ENCODE measurements around the gene PHTF2. TPM values are rescaled to one million over a fixed set of nuclear protein-coding genes. Genes with fewer than 3 reads are reported as not detected.

The PHTF2 gene
- 10 to 100 TPM; 33.3 to 33.6 TPM for total RNA-seq

GRCh38 chr7:77798394-77799077, at the start of gene PHTF2, which contains the start of gene TMEM60:
Gene PHTF2 (plus strand): TSS chr7:77798773.
Gene TMEM60 (minus strand): TSS chr7:77798434. CDS start chr7:77794373, 4,061 bp downstream.
- Mint-ChIP-seq H3K9me3 (no peaks in the 10 kb centered on the region), H3K4me1 (peaks cover 46% of the 10 kb centered on the region), H3K27me3 (no peaks in the 10 kb centered on the region), H3K4me3 (peak within 1 kb of the TSS; percentile 94), H3K36me3 (peaks cover 25% of the 10 kb centered on the region), H3K27ac (peak within 1 kb of the TSS; percentile 94)
- ATAC-seq (ENCODE audit: low read depth) (peak; percentile 93), DNase-seq (peak; percentile 90)
- POLR2A ChIA-PET: interaction anchor here (0.6 to 1.7 kb wide), 6 partner anchors 36 to 111 kb away, joined by 3 to 9 read pairs (median 4); partner anchors contain the start of gene RSBN1L

- no peak overlapping the region for H3K27ac Mint-ChIP-seq
- no peak for DNase-seq
- POLR2A ChIA-PET: no interaction called here
- no peak for ATAC-seq (ENCODE audit: low read depth)
- peaks cover 18% of the 10 kb centered on the region for H3K36me3 Mint-ChIP-seq
- no peaks in the 10 kb centered on the region for H3K9me3 Mint-ChIP-seq
- H3K4me1 Mint-ChIP-seq: peaks cover 23% of the 10 kb centered on the region
- no peaks in the 10 kb centered on the region for H3K27me3 Mint-ChIP-seq
- H3K4me3 Mint-ChIP-seq: no peak overlapping the region
Measured at GRCh38 chr7:77752016-77752415, 46.6 kb upstream of the PHTF2 start.

DNA sequence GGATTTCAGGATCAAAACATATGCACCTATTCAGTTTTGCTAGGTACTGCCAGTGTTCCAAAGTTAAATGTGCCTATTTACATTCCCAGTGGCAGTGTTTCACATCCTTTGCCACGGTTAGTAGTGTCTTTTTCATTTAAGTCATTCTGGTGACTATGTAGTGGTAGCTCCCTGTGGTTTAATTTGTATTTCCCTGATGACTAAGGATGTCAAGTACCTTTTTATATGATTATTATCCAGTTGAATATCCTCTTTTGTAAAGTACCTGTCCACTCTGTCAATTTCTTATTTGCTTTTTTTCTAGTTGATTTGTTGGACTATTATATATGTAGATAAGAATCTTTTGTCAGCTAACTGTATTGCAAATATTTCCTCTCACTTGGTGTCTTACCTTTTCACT, 45.4 kb upstream of the PHTF2 start:
- Mint-ChIP-seq H3K9me3 (no peaks in the 10 kb centered on the region), H3K4me3 (no peak overlapping the region), H3K4me1 (peaks cover 23% of the 10 kb centered on the region), H3K27ac (no peak overlapping the region), H3K36me3 (peaks cover 18% of the 10 kb centered on the region), H3K27me3 (no peaks in the 10 kb centered on the region)
- POLR2A ChIA-PET: no interaction called here
- ATAC-seq (ENCODE audit: low read depth): no peak
- no peak for DNase-seq

DNA sequence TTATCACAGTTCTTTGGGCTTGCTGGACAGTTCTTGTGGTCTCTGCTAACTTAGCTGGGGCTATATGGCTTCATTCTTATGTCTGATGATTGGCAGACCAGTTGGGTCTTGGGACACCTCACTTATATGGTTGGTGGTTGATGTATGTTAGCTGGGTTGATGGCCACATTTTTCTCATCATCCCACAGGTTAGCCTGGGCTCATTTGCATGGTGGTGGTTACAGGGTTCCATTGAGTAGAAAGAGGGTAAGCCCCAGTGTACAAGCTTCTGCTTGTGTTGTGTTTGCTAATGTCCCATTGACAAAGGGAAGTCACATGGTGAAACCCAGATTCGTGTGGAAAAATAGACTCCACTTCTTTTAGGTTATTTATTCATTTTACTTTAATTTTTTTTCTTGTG, 41.0 kb upstream of the PHTF2 start:
- POLR2A ChIA-PET: no interaction called here
- Mint-ChIP-seq H3K36me3 (peaks cover 1% of the 10 kb centered on the region), H3K4me3 (no peak overlapping the region), H3K27ac (no peak overlapping the region), H3K9me3 (no peaks in the 10 kb centered on the region), H3K4me1 (peaks cover 25% of the 10 kb centered on the region), H3K27me3 (no peaks in the 10 kb centered on the region)
- ATAC-seq (ENCODE audit: low read depth) (peak; percentile 42), DNase-seq (no peak)

GRCh38 chr7:77759294-77759889, 39.2 kb upstream of the PHTF2 start:
- H3K36me3 Mint-ChIP-seq: no peaks in the 10 kb centered on the region
- H3K4me1 Mint-ChIP-seq: peaks cover 11% of the 10 kb centered on the region
- ATAC-seq (ENCODE audit: low read depth) (peak; percentile 50), DNase-seq (no peak)
- H3K9me3 Mint-ChIP-seq: no peaks in the 10 kb centered on the region
- POLR2A ChIA-PET: interaction anchor here (0.5 to 2.0 kb wide), 3 partner anchors 27 to 64 kb away, joined by 4 to 6 read pairs (median 5); no protein-coding TSS in a partner anchor
- H3K27ac Mint-ChIP-seq: no peak overlapping the region
- no peaks in the 10 kb centered on the region for H3K27me3 Mint-ChIP-seq
- no peak overlapping the region for H3K4me3 Mint-ChIP-seq

- peaks cover 3% of the 10 kb centered on the region for H3K36me3 Mint-ChIP-seq
- peaks cover 11% of the 10 kb centered on the region for H3K4me1 Mint-ChIP-seq
- POLR2A ChIA-PET: interaction anchor here (2.0 kb wide), 1 partner anchor 65 kb away, joined by 6 read pairs; no protein-coding TSS in a partner anchor
- no peak for DNase-seq
- H3K4me3 Mint-ChIP-seq: no peak overlapping the region
- H3K9me3 Mint-ChIP-seq: no peaks in the 10 kb centered on the region
- H3K27me3 Mint-ChIP-seq: no peaks in the 10 kb centered on the region
- ATAC-seq (ENCODE audit: low read depth): no peak
- H3K27ac Mint-ChIP-seq: no peak overlapping the region
Measured at GRCh38 chr7:77760809-77761453, 37.6 kb upstream of the PHTF2 start.

GRCh38 chr7:77765481-77765880, 33.1 kb upstream of the PHTF2 start:
- H3K4me3 Mint-ChIP-seq: no peak overlapping the region
- no peak for ATAC-seq (ENCODE audit: low read depth)
- no peaks in the 10 kb centered on the region for H3K9me3 Mint-ChIP-seq
- no peaks in the 10 kb centered on the region for H3K27me3 Mint-ChIP-seq
- H3K4me1 Mint-ChIP-seq: peaks cover 3% of the 10 kb centered on the region
- peaks cover 7% of the 10 kb centered on the region for H3K36me3 Mint-ChIP-seq
- POLR2A ChIA-PET: no interaction called here
- no peak overlapping the region for H3K27ac Mint-ChIP-seq
- DNase-seq: no peak

GRCh38 chr7:77765906-77766800, 32.4 kb upstream of the PHTF2 start:
- Mint-ChIP-seq H3K36me3 (peaks cover 8% of the 10 kb centered on the region), H3K4me1 (peaks cover 2% of the 10 kb centered on the region), H3K4me3 (no peak overlapping the region), H3K27me3 (no peaks in the 10 kb centered on the region), H3K9me3 (no peaks in the 10 kb centered on the region), H3K27ac (no peak overlapping the region)
- ATAC-seq (ENCODE audit: low read depth) (no peak), DNase-seq (no peak)
- POLR2A ChIA-PET: no interaction called here

- H3K27me3 Mint-ChIP-seq: no peaks in the 10 kb centered on the region
- no peak for ATAC-seq (ENCODE audit: low read depth)
- POLR2A ChIA-PET: no interaction called here
- H3K36me3 Mint-ChIP-seq: peaks cover 8% of the 10 kb centered on the region
- H3K4me3 Mint-ChIP-seq: no peak overlapping the region
- no peaks in the 10 kb centered on the region for H3K4me1 Mint-ChIP-seq
- no peaks in the 10 kb centered on the region for H3K9me3 Mint-ChIP-seq
- DNase-seq: no peak
- no peak overlapping the region for H3K27ac Mint-ChIP-seq
Measured at GRCh38 chr7:77766801-77767605, 31.6 kb upstream of the PHTF2 start.

GRCh38 chr7:77770316-77770715, 28.3 kb upstream of the PHTF2 start:
- DNase-seq: no peak
- no peaks in the 10 kb centered on the region for H3K27me3 Mint-ChIP-seq
- no peak overlapping the region for H3K4me3 Mint-ChIP-seq
- no peak for ATAC-seq (ENCODE audit: low read depth)
- no peaks in the 10 kb centered on the region for H3K4me1 Mint-ChIP-seq
- no peaks in the 10 kb centered on the region for H3K9me3 Mint-ChIP-seq
- H3K36me3 Mint-ChIP-seq: peaks cover 10% of the 10 kb centered on the region
- POLR2A ChIA-PET: no interaction called here
- no peak overlapping the region for H3K27ac Mint-ChIP-seq

- POLR2A ChIA-PET: no interaction called here
- no peaks in the 10 kb centered on the region for H3K4me1 Mint-ChIP-seq
- no peak overlapping the region for H3K4me3 Mint-ChIP-seq
- ATAC-seq (ENCODE audit: low read depth) (no peak), DNase-seq (no peak)
- no peaks in the 10 kb centered on the region for H3K9me3 Mint-ChIP-seq
- no peak overlapping the region for H3K27ac Mint-ChIP-seq
- no peaks in the 10 kb centered on the region for H3K27me3 Mint-ChIP-seq
- H3K36me3 Mint-ChIP-seq: peaks cover 13% of the 10 kb centered on the region
Measured at GRCh38 chr7:77771901-77772300, 26.7 kb upstream of the PHTF2 start.

- POLR2A ChIA-PET: no interaction called here
- Mint-ChIP-seq H3K4me1 (peaks cover 2% of the 10 kb centered on the region), H3K9me3 (no peaks in the 10 kb centered on the region), H3K27ac (no peak overlapping the region), H3K27me3 (no peaks in the 10 kb centered on the region), H3K36me3 (peaks cover 29% of the 10 kb centered on the region), H3K4me3 (no peak overlapping the region)
- DNase-seq (no peak), ATAC-seq (ENCODE audit: low read depth) (no peak)
Measured at GRCh38 chr7:77778535-77778934, 20.0 kb upstream of the PHTF2 start.
